HG03565 (cell line): Measurements from ENCODE around the gene GDAP1L1.
"Not testable (repeated sequence)": the region's sequence is repeated elsewhere in the genome, so short reads cannot be mapped to it uniquely, and the experiment has no call there.

Source experiments
- ATAC-seq: cut with Tn5 transposase; IDR thresholded peaks from one replicate; pipeline ENCODE4 v1.9.1; 2021; ENCODE audit warnings: mild to moderate bottlenecking, moderate library complexity; ENCODE audit not compliant: unreplicated experiment

Gene GDAP1L1

GRCh38 chr20:44219170-44219730 lies 27.9 kb upstream of the GDAP1L1 start:
- no peak for ATAC-seq

- no peak for ATAC-seq
Observed at GRCh38 chr20:44219791-44220190, 27.3 kb upstream of the GDAP1L1 start.

- ATAC-seq, result no peak
Observed at GRCh38 chr20:44221368-44221954, 25.6 kb upstream of the GDAP1L1 start.

GRCh38 chr20:44222027-44222426 lies 25.1 kb upstream of the GDAP1L1 start:
- no peak for ATAC-seq

- ATAC-seq, result no peak
Observed at GRCh38 chr20:44222633-44223368, 24.3 kb upstream of the GDAP1L1 start.

- no peak for ATAC-seq
Observed at GRCh38 chr20:44223721-44224120, 23.4 kb upstream of the GDAP1L1 start.

- no peak for ATAC-seq
Observed at GRCh38 chr20:44224637-44225036, 22.5 kb upstream of the GDAP1L1 start.

- no peak for ATAC-seq
Observed at GRCh38 chr20:44228465-44229258, 18.4 kb upstream of the GDAP1L1 start.

- no peak for ATAC-seq
Observed at GRCh38 chr20:44231193-44231592, 15.9 kb upstream of the GDAP1L1 start.

- no peak for ATAC-seq
Observed at GRCh38 chr20:44231713-44232468, 15.2 kb upstream of the GDAP1L1 start.

GRCh38 chr20:44232469-44232856 lies 14.6 kb upstream of the GDAP1L1 start:
- ATAC-seq, result not testable (repeated sequence)

- no peak for ATAC-seq
Observed at GRCh38 chr20:44233436-44234016, 13.6 kb upstream of the GDAP1L1 start.

- ATAC-seq, result no peak
Observed at GRCh38 chr20:44234566-44235317, 12.4 kb upstream of the GDAP1L1 start.

GRCh38 chr20:44235702-44236101 lies 11.4 kb upstream of the GDAP1L1 start:
- no peak for ATAC-seq

GRCh38 chr20:44236840-44237239 lies 10.3 kb upstream of the GDAP1L1 start:
- ATAC-seq, result not testable (repeated sequence)

GRCh38 chr20:44241796-44242195 lies 5.3 kb upstream of the GDAP1L1 start:
- no peak for ATAC-seq

GRCh38 chr20:44245977-44246376 lies 1.1 kb upstream of the GDAP1L1 start:
- no peak for ATAC-seq

- ATAC-seq, result no peak
Observed at GRCh38 chr20:44247586-44248409, 690 bp downstream of the GDAP1L1 start.

- no peak for ATAC-seq
Observed at GRCh38 chr20:44248410-44248759, 1.3 kb downstream of the GDAP1L1 start.
